BLaER1 treated with 17β-estradiol and CSF1 and Interleukin-3, amounts not matched to agents 10 nM and 100 nM (cell line): ENCODE data around the gene RASAL1.

Experiments
- H3K27ac ChIP-seq, 11 experiments: shearing (Covaris generic); formaldehyde crosslinking; 2 replicates each; pipeline ENCODE4 v1.8.1; 2022
- H3K27me3 ChIP-seq, 11 experiments: shearing (Covaris generic); formaldehyde crosslinking; 2 replicates each; pipeline ENCODE4 v1.8.1; 2022
- H3K36me3 ChIP-seq, 11 experiments: shearing (Covaris generic); formaldehyde crosslinking; 2 replicates each; pipeline ENCODE4 v1.8.1; 2022
- H3K4me1 ChIP-seq, 10 experiments: shearing (Covaris generic); formaldehyde crosslinking; 2 replicates each; pipeline ENCODE4 v1.8.1; 2022
- H3K4me2 ChIP-seq, 11 experiments: shearing (Covaris generic); formaldehyde crosslinking; 2 replicates each; pipeline ENCODE4 v1.8.1; 2022
- H3K4me3 ChIP-seq, 10 experiments: shearing (Covaris generic); formaldehyde crosslinking; 2 replicates each; pipeline ENCODE4 v1.8.1; 2022
- H3K9ac ChIP-seq, 11 experiments: shearing (Covaris generic); formaldehyde crosslinking; 2 replicates each; pipeline ENCODE4 v1.8.1; 2022
- H3K9me3 ChIP-seq, 11 experiments: shearing (Covaris generic); formaldehyde crosslinking; replicated peaks in 1 of 11; 2 replicates each; pipeline ENCODE4 v1.8.1; 2022
- H4K20me1 ChIP-seq, 11 experiments: shearing (Covaris generic); formaldehyde crosslinking; 2 replicates each; pipeline ENCODE4 v1.8.1; 2022
- Cebpa-rat ChIP-seq, 11 experiments: shearing (Covaris generic); IDR thresholded peaks; 2 replicates each; pipeline ENCODE4 v1.8.1; 2022

Gene RASAL1

GRCh38 chr12:113158439-113159203, 23.1 kb upstream of the RASAL1 start:
- Histone ChIP-seq H3K27ac (no peak overlapping the region), H3K27me3 (peaks cover 39 to 48% (median 45%) of the 10 kb centered on the region in 11 experiments), H3K36me3 (peaks cover 49 to 61% (median 56%) of the 10 kb centered on the region in 11 experiments), H3K4me2 (peak overlapping the region in 8 of 11 experiments; percentile 15 to 94 (median 80); a peak in 13 of 22 replicates), H3K4me3 (no peak overlapping the region; a peak in 2 of 20 replicates), H3K9ac (peak overlapping the region in 3 of 11 experiments; percentile 4 to 68 (median 60); a peak in 3 of 22 replicates), H4K20me1 (peaks cover 0 to 97% (median 88%) of the 10 kb centered on the region in 11 experiments; a peak in 20 of 22 replicates), H3K4me1 (peaks cover 44 to 90% (median 84%) of the 10 kb centered on the region in 10 experiments), H3K9me3 (no peaks in the 10 kb centered on the region)
- no peak for TF ChIP-seq Cebpa-rat (IDR thresholded peaks at IDR 0.05)

GRCh38 chr12:113157218-113157859, 21.8 kb upstream of the RASAL1 start:
- no peaks in the 10 kb centered on the region for H3K9me3 ChIP-seq
- H3K4me2 ChIP-seq, result peak overlapping the region in 6 of 11 experiments; percentile 79 to 94 (median 87); a peak in 8 of 22 replicates
- H4K20me1 ChIP-seq, result peaks cover 0 to 95% (median 79%) of the 10 kb centered on the region in 11 experiments; a peak in 20 of 22 replicates
- no peak for TF ChIP-seq Cebpa-rat (IDR thresholded peaks at IDR 0.05)
- H3K9ac ChIP-seq, result peak overlapping the region in 2 of 11 experiments; percentile 60 to 68; a peak in 2 of 22 replicates
- no peak overlapping the region for H3K27ac ChIP-seq
- no peak overlapping the region for H3K4me3 ChIP-seq
- peaks cover 52 to 61% (median 58%) of the 10 kb centered on the region in 11 experiments for H3K27me3 ChIP-seq
- peaks cover 38 to 49% (median 43%) of the 10 kb centered on the region in 11 experiments for H3K36me3 ChIP-seq
- H3K4me1 ChIP-seq, result peaks cover 34 to 90% (median 83%) of the 10 kb centered on the region in 10 experiments

- H3K9me3 ChIP-seq, result no peaks in the 10 kb centered on the region
- peak overlapping the region in 10 of 11 experiments; percentile 1 to 99 (median 93); a peak in 17 of 22 replicates for H3K4me2 ChIP-seq
- peaks cover 27 to 87% (median 71%) of the 10 kb centered on the region in 10 experiments for H3K4me1 ChIP-seq
- H3K9ac ChIP-seq, result 0 out of 22 replicates have a peak overlapping the region, but pooled peaks of 3 of the 11 experiments have one; percentile 4 to 32 (median 13)
- no peak overlapping the region for H3K4me3 ChIP-seq
- peaks cover 62 to 76% (median 71%) of the 10 kb centered on the region in 11 experiments for H3K27me3 ChIP-seq
- no peak overlapping the region for H3K27ac ChIP-seq
- H4K20me1 ChIP-seq, result peaks cover 0 to 88% (median 71%) of the 10 kb centered on the region in 11 experiments; a peak in 20 of 22 replicates
- no peak for TF ChIP-seq Cebpa-rat (IDR thresholded peaks at IDR 0.05)
- peaks cover 35 to 45% (median 40%) of the 10 kb centered on the region in 11 experiments for H3K36me3 ChIP-seq
Observed at GRCh38 chr12:113155646-113156045, 20.1 kb upstream of the RASAL1 start.

- H3K36me3 ChIP-seq, result peaks cover 29 to 39% (median 34%) of the 10 kb centered on the region in 11 experiments
- H3K9ac ChIP-seq, result peak overlapping the region in 2 of 11 experiments; percentile 4 to 32; a peak in 2 of 22 replicates
- peaks cover 27 to 87% (median 70%) of the 10 kb centered on the region in 10 experiments for H3K4me1 ChIP-seq
- peak overlapping the region in 1 of 10 experiments; percentile 59; a peak in 2 of 20 replicates for H3K4me3 ChIP-seq
- H3K27ac ChIP-seq, result no peak overlapping the region
- peak overlapping the region; percentile 86 to 99 (median 93) for H3K4me2 ChIP-seq
- H3K27me3 ChIP-seq, result peaks cover 62 to 77% (median 72%) of the 10 kb centered on the region in 11 experiments
- TF ChIP-seq Cebpa-rat (IDR thresholded peaks at IDR 0.05), result no peak
- no peaks in the 10 kb centered on the region for H3K9me3 ChIP-seq
- H4K20me1 ChIP-seq, result peaks cover 0 to 83% (median 65%) of the 10 kb centered on the region in 11 experiments; a peak in 20 of 22 replicates
Observed at GRCh38 chr12:113155060-113155459, 19.5 kb upstream of the RASAL1 start.

GRCh38 chr12:113154351-113154973, 18.9 kb upstream of the RASAL1 start:
- Histone ChIP-seq H3K36me3 (peaks cover 23 to 34% (median 28%) of the 10 kb centered on the region in 11 experiments), H3K4me3 (peak overlapping the region; percentile 22 to 59 (median 42); a peak in 17 of 20 replicates), H4K20me1 (peaks cover 0 to 77% (median 59%) of the 10 kb centered on the region in 11 experiments; a peak in 19 of 22 replicates), H3K27ac (no peak overlapping the region), H3K9me3 (no peaks in the 10 kb centered on the region), H3K4me2 (peak overlapping the region; percentile 86 to 99 (median 93)), H3K9ac (peak overlapping the region in 6 of 11 experiments; percentile 0 to 62 (median 25); a peak in 7 of 22 replicates), H3K4me1 (peaks cover 32 to 87% (median 70%) of the 10 kb centered on the region in 10 experiments), H3K27me3 (peaks cover 62 to 77% (median 72%) of the 10 kb centered on the region in 11 experiments)
- TF ChIP-seq Cebpa-rat (IDR thresholded peaks at IDR 0.05), result no peak

GRCh38 chr12:113152835-113153814, 17.6 kb upstream of the RASAL1 start:
- peak overlapping the region; percentile 51 to 68 (median 54) for H3K4me3 ChIP-seq
- peaks cover 32 to 81% (median 60%) of the 10 kb centered on the region in 10 experiments for H3K4me1 ChIP-seq
- peaks cover 0 to 63% (median 46%) of the 10 kb centered on the region in 11 experiments; a peak in 18 of 22 replicates for H4K20me1 ChIP-seq
- peak overlapping the region; percentile 86 to 99 (median 93) for H3K4me2 ChIP-seq
- H3K27me3 ChIP-seq, result peaks cover 62 to 77% (median 70%) of the 10 kb centered on the region in 11 experiments
- H3K27ac ChIP-seq, result peak overlapping the region in 4 of 11 experiments; percentile 13 to 48 (median 35); a peak in 3 of 22 replicates
- no peak for TF ChIP-seq Cebpa-rat (IDR thresholded peaks at IDR 0.05)
- no peaks in the 10 kb centered on the region for H3K9me3 ChIP-seq
- peaks cover 10 to 20% (median 15%) of the 10 kb centered on the region in 11 experiments for H3K36me3 ChIP-seq
- peak overlapping the region in 9 of 11 experiments; percentile 9 to 72 (median 54); a peak in 17 of 22 replicates for H3K9ac ChIP-seq

GRCh38 chr12:113152196-113152834, 16.8 kb upstream of the RASAL1 start:
- Histone ChIP-seq H3K4me2 (peak overlapping the region; percentile 86 to 99 (median 93)), H3K4me3 (peak overlapping the region; percentile 51 to 68 (median 54); a peak in 19 of 20 replicates), H4K20me1 (peaks cover 0 to 55% (median 38%) of the 10 kb centered on the region in 11 experiments; a peak in 18 of 22 replicates), H3K27me3 (peaks cover 59 to 69% (median 62%) of the 10 kb centered on the region in 11 experiments), H3K36me3 (peaks cover 2 to 12% (median 7%) of the 10 kb centered on the region in 11 experiments; a peak in 21 of 22 replicates), H3K9ac (peak overlapping the region in 6 of 11 experiments; percentile 30 to 72 (median 64); a peak in 9 of 22 replicates), H3K9me3 (peaks cover 0 to 2% (median 0%) of the 10 kb centered on the region in 11 experiments; a peak in 4 of 22 replicates), H3K4me1 (peaks cover 32 to 73% (median 53%) of the 10 kb centered on the region in 10 experiments), H3K27ac (peak overlapping the region in 1 of 11 experiments; percentile 38; a peak in 1 of 22 replicates)
- TF ChIP-seq Cebpa-rat (IDR thresholded peaks at IDR 0.05), result no peak
